G401.6 (cell line): ENCODE results near the gene FAM50B.

Experiments used
- FAIRE-seq: peaks from 2 replicates; lab custom pipeline; 2012; peaks lifted over from hg19 to GRCh38; lab: Jason Lieb, UNC

The FAM50B gene

DNA sequence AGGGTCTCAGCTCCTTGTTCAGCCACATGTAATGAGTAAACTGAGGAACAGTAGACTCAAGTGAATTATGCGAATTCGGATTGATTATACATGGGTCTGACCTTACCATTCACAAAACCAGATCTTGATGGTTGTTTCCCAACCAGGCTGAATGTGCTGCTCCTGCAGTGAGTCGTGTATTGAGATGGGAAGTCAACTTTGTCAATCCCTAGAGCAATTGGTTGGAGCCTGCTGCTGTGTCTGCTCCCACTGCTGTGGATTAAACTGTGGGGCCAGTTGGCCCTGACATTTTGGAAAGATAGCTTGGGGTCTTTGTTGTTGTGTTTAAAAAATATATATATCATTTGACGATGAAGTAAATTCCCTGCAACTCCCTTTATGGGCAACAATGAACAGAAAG, 23.9 kb downstream of the FAM50B start:
- FAIRE-seq = no peak

GRCh38 chr6:3874069-3874468, 24.9 kb downstream of the FAM50B start:
- no peak for FAIRE-seq

GRCh38 chr6:3875486-3875885, 26.3 kb downstream of the FAM50B start:
- no peak for FAIRE-seq

GRCh38 chr6:3876101-3876500, 26.9 kb downstream of the FAM50B start:
- no peak for FAIRE-seq

GRCh38 chr6:3876866-3877265, 27.7 kb downstream of the FAM50B start:
- no peak for FAIRE-seq

GRCh38 chr6:3878048-3878666, 29.0 kb downstream of the FAM50B start:
- FAIRE-seq = no peak

- FAIRE-seq = no peak
Observed at GRCh38 chr6:3879194-3879952, 30.2 kb downstream of the FAM50B start.

- no peak for FAIRE-seq
Observed at GRCh38 chr6:3881711-3882421, 32.7 kb downstream of the FAM50B start.

- FAIRE-seq = no peak
Observed at GRCh38 chr6:3882431-3882830, 33.3 kb downstream of the FAM50B start.

- no peak for FAIRE-seq
Observed at GRCh38 chr6:3882866-3883265, 33.7 kb downstream of the FAM50B start.

DNA sequence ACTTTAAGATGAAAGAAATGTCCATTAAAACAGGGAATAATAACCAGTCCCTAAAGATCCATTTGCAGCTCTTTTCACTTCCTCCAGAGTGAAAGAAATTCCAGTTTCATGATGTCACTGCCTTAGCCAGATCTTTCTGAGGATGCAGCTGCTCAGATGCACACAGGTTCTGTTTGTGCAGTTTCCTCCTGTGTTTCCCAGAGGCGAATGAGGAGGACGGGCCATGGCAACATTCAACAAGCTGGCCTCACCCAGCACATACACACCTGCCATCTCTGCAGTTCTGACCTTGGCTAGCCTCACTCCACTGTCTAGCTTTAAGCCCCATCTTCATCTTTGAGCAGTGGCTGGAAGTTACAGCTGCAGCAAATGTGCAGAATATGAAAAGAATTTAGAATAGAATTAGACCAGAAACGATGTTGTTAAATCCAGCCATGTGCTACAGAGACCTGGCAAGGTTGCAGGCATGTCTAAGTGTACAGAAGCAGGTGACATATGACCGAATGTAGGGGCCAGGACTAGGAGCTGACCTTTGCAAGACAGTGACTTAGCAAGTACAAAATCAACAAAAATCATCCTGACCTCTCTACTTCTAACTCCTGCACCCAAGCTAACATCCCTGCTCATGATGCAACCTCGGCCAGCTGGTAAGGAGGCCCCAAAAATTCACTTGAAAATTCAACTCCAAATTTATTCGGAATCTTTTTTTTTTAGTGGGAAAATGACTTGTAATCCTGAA, 35.0 kb downstream of the FAM50B start:
- FAIRE-seq = no peak

DNA sequence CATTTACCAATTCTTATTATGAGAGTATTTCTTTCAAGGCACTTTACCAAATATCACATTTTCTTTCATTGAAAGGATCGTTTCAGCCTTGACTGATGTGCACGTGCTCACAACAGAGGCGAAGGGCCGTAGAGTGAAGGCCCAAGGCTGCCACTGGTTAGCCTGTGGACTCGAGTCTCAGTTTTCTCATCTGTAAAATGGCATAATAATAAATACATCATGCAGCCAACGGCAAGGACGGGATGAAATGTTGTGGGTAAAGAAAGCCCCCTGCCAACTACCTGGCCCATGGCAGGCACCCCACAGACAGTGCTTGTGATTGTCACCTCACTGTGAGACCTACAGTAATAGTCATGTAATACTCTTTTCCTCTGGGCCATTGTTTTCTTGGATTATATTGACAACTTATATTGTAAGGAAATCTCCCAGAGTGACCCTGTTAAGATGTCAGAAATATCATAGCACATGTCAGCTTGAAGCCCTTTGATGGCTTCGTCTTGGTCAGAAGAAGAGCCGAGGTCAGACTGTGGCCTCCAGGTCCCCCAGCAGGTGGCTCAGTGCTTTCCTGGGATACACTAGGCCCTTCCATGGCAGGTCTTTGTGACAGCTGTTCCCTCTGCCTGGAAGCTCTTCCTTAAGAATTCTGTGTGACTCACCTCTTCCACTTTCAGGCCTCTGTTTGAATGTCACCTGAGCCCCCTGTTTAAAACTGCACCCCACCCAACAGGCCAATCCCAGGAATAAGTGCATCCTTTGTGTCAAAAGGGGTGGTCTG, 36.3 kb downstream of the FAM50B start:
- FAIRE-seq = no peak

- no peak for FAIRE-seq
Observed at GRCh38 chr6:3887150-3887700, 38.1 kb downstream of the FAM50B start.

DNA sequence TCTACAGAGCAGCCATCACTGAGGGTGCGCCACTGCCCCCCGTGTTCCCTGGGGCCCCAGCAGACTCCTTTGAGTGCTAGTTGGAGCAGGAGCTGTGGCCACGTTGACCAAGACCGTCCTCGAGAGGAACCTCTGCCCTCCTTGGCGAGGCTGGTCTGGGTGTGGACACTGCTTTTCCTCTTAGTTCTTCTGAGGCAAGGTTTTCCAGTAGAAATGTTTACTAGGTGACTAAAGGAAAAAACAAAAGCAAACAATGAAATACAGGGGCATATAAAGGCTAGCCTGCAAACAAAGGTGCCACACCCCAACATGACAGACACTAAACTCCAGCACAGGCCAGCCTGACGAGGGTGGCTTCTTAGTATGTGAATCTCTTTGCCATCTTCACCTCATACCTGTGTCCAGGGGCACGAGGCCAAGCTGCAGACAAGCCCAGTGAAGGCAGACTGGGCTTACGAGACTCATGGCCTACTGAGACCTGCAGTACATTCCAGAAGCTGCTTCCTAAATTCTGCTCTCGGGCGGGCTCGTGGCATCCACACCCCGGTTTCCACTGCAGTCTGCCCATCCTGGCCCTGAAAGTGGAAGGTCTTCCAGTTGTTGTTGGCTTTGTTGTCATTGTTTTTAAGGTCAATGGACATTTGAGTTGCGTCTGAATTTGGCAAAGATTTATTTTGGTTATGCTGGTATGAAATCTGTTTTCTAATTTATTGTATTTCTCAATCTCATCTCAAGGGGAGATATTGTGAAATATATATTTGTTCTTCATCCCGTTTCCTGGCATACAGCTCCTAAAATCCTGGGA, 39.2 kb downstream of the FAM50B start:
- no peak for FAIRE-seq

DNA sequence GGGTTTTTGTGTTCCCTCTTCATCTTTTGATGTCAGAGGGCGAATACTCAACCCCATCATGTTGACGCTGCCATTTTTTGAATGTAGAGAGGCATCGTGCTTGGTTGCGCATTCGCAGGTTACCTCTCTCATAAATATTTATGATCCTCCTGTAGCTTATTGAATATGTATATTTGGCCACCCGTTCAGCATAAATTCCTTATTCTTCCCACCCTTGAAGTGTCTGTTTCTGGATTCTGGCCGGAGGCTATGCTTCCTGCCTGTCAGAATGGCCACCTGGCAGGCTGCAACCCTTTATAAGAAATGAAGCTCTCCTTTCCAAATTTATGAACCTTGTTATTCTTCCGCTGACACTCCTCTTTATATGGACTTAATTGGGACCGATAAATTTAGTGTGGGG, 40.9 kb downstream of the FAM50B start:
- no peak for FAIRE-seq

GRCh38 chr6:3891883-3892282, 42.7 kb downstream of the FAM50B start:
- no peak for FAIRE-seq

DNA sequence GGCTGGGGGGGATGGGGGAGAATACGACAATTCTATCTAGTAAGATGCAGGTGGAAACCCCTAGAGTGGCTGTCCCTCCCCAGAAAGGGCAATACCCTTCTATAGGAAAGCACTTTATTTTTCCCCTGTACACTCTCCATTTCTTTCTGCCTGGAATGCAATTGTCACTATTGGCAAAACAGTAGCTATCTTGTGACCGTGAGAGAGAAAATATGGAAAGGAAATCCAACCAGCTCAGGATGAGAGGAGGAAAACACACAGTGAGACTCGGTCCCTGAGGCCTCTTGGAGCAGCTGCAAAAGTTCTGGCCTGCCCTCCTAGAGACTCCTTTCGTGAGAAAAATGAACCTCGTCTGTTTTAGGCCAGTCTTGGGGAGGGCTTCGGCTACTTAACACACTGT, 43.4 kb downstream of the FAM50B start:
- FAIRE-seq = no peak

DNA sequence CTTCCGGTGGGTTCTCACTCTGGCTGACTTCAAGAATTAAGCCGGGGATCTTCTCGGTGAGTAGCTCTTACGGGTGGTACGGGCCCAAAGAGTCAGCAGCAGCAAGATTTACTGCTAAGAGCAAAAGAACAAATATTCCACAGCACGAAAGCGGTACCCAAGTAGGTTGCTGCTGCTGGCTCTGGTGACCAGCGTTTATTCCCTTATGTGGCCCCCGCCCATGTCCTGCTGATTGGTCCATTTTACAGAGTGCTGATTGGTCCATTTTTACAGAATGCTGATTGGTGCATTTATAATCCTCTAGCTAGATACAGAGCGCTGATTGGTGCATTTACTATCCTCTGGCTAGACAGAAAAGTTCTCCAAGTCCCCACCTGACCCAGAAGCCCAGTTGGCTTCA, 44.3 kb downstream of the FAM50B start:
- FAIRE-seq = no peak

GRCh38 chr6:3893917-3894316, 44.7 kb downstream of the FAM50B start:
- FAIRE-seq = no peak

DNA sequence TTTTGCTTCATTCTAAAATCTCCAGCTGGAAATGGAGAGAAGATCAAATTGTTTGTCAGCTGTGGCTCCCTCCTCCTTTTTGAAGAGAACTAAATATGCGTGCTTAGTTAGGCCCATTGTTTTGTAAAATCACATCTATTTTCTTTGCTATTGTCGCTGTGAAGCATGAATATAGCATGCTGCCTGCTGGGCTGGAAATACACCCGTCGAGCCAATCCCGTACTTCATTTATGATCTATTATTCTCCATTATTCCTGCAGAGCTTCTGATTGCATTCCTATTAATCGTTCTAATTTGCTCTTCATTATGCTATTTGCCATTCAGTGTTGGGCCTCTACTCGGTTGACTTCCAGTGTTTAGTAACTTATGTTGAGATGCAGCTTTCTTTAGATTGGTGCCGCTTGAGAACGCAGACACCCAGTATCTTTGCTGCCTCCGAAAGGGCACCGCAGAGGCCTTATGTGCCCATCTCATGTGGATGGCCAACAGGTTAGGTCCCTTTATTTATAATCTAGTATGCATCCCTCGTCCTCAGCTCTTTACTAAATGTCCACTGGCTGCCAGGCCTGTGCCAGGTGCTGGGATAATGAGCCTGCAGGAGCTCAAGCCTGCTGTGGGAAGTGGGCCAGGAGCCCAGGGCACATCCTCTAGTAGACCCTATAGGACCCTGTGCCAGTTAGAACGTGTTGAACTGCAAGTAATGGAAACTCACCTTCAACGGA, 45.6 kb downstream of the FAM50B start:
- no peak for FAIRE-seq
